ENCODE data around the gene WSCD1. TPM values are rescaled to one million over a fixed set of nuclear protein-coding genes. Genes with fewer than 3 reads are reported as not detected.

Gene WSCD1
- total RNA-seq, 2 experiments from 2014 or later: 0.05 TPM; not detected in 1

- peaks cover 23% of the 10 kb centered on the region for H3K27me3 Mint-ChIP-seq
- no peaks in the 10 kb centered on the region for H3K36me3 Mint-ChIP-seq (ENCODE audit: low read depth)
- TF ChIP-seq CTCF (IDR thresholded peaks at IDR 0.05): no peak
- no peaks in the 10 kb centered on the region for H3K9me3 Mint-ChIP-seq
- POLR2A ChIA-PET: no interaction called here
- ATAC-seq: no peak
- CTCF ChIA-PET: no interaction called here
- no peak for DNase-seq
- H3K4me1 Mint-ChIP-seq (ENCODE audit: low read depth): no peaks in the 10 kb centered on the region
- H3K27ac Mint-ChIP-seq: no peak overlapping the region
- intact Hi-C loops (cut with micrococcal nuclease): no loop called here
- no peak overlapping the region for H3K4me3 Mint-ChIP-seq
Measured at GRCh38 chr17:6057562-6057961, 12.6 kb upstream of the WSCD1 start.

- Mint-ChIP-seq H3K4me3 (no peak overlapping the region), H3K27ac (no peak overlapping the region), H3K27me3 (peaks cover 24% of the 10 kb centered on the region), H3K36me3 (ENCODE audit: low read depth) (no peaks in the 10 kb centered on the region), H3K9me3 (no peaks in the 10 kb centered on the region), H3K4me1 (ENCODE audit: low read depth) (no peaks in the 10 kb centered on the region)
- ChIA-PET POLR2A (no interaction called here), CTCF (interaction anchor here (1.1 kb wide), 1 partner anchor 10 kb away, joined by 3 read pairs; no protein-coding TSS in a partner anchor)
- intact Hi-C loops (cut with micrococcal nuclease): no loop called here
- TF ChIP-seq CTCF (IDR thresholded peaks at IDR 0.05): no peak
- ATAC-seq: no peak
- DNase-seq: no peak
Measured at GRCh38 chr17:6059406-6059805, 10.8 kb upstream of the WSCD1 start.

- no peak overlapping the region for H3K27ac Mint-ChIP-seq
- POLR2A ChIA-PET: no interaction called here
- CTCF ChIA-PET: no interaction called here
- peaks cover 22% of the 10 kb centered on the region for H3K27me3 Mint-ChIP-seq
- no peak for ATAC-seq
- H3K4me1 Mint-ChIP-seq (ENCODE audit: low read depth): no peaks in the 10 kb centered on the region
- H3K4me3 Mint-ChIP-seq: no peak overlapping the region
- H3K9me3 Mint-ChIP-seq: no peaks in the 10 kb centered on the region
- no peak for TF ChIP-seq CTCF (IDR thresholded peaks at IDR 0.05)
- intact Hi-C loops (cut with micrococcal nuclease): no loop called here
- DNase-seq: no peak
- no peaks in the 10 kb centered on the region for H3K36me3 Mint-ChIP-seq (ENCODE audit: low read depth)
Measured at GRCh38 chr17:6061290-6061689, 8.9 kb upstream of the WSCD1 start.

GRCh38 chr17:6064868-6065267, 5.3 kb upstream of the WSCD1 start:
- intact Hi-C loops (cut with micrococcal nuclease): no loop called here
- Mint-ChIP-seq H3K9me3 (no peaks in the 10 kb centered on the region), H3K4me3 (no peak overlapping the region), H3K36me3 (ENCODE audit: low read depth) (no peaks in the 10 kb centered on the region), H3K4me1 (ENCODE audit: low read depth) (peaks cover 9% of the 10 kb centered on the region), H3K27me3 (peaks cover 42% of the 10 kb centered on the region), H3K27ac (no peak overlapping the region)
- ChIA-PET POLR2A (no interaction called here), CTCF (no interaction called here)
- TF ChIP-seq CTCF (IDR thresholded peaks at IDR 0.05): no peak
- DNase-seq: no peak
- no peak for ATAC-seq

- no peak overlapping the region for H3K27ac Mint-ChIP-seq
- H3K4me1 Mint-ChIP-seq (ENCODE audit: low read depth): peaks cover 10% of the 10 kb centered on the region
- ChIA-PET POLR2A (no interaction called here), CTCF (no interaction called here)
- H3K9me3 Mint-ChIP-seq: no peaks in the 10 kb centered on the region
- DNase-seq (no peak), ATAC-seq (no peak)
- TF ChIP-seq CTCF (IDR thresholded peaks at IDR 0.05): no peak
- intact Hi-C loops (cut with micrococcal nuclease): no loop called here
- H3K4me3 Mint-ChIP-seq: no peak overlapping the region
- H3K27me3 Mint-ChIP-seq: peaks cover 41% of the 10 kb centered on the region
- H3K36me3 Mint-ChIP-seq (ENCODE audit: low read depth): no peaks in the 10 kb centered on the region
Measured at GRCh38 chr17:6065351-6065750, 4.8 kb upstream of the WSCD1 start.
